DMS114 treated with DMSO at 0.1 percent for 48 hours (cell line): ENCODE results near the gene ACE.

Source experiments
- DNase-seq: peaks from one replicate; lab custom pipeline; 2025; ENCODE audit not compliant: unreplicated experiment; lab: John Stamatoyannopoulos, UW

ACE gene

DNA sequence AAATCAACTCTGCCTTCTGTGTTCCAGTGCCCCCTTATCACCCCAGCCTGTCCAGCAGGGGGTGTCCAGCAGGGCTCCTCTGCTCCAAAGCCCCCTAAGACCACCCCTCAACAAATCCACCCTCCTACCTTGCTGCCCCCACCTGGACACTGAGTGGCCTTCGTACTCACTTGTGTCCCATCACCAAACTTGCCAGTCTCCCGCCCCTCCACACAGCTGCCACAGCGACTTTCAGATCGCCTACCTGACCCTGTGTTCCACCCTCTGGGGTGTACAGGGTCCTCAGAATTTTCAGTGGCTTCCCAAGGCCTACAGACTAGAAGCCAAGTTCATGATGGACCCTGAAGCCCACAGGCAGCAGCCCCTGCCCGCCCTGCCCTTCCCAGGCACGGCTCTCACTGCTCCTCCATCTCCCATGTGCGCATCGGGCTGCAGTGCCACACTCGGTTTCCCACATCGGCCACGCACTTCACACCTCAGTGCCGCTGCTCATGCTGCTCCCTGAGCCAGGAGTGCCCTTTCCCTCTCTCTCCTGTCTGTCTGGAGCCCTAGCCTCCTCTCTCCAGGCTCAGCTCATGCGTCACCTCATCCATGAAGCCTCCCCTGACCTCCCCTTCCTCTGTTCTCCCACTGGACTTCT, 58.1 kb downstream of the ACE start:
- DNase-seq = no peak

DNA sequence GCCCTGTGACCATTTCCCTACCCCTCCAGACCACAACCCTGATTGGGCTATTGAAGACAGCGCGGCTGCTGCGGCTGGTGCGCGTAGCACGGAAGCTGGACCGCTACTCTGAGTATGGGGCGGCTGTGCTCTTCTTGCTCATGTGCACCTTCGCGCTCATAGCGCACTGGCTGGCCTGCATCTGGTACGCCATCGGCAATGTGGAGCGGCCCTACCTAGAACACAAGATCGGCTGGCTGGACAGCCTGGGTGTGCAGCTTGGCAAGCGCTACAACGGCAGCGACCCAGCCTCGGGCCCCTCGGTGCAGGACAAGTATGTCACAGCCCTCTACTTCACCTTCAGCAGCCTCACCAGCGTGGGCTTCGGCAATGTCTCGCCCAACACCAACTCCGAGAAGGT, 58.8 kb downstream of the ACE start:
- DNase-seq = no peak

DNA sequence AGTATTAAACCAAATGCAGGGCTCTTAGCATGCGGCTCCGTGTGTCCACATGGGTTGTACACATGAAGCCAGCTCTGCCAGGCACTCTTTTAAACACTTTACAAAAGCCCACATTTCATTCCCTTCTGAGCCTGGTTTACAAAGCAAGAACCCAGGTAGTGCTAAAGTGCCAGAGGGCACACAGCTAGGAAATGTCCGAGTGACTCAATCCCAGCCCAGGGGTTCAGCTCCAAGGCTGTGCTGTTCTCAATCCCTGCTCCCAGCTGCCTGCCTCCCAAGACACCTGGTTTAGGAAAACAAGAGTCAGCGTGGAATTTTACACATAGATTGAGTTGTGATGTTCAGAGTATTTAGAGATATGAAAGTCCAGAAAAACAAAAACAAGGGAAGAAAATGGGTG, 60.1 kb downstream of the ACE start:
- no peak for DNase-seq

DNA sequence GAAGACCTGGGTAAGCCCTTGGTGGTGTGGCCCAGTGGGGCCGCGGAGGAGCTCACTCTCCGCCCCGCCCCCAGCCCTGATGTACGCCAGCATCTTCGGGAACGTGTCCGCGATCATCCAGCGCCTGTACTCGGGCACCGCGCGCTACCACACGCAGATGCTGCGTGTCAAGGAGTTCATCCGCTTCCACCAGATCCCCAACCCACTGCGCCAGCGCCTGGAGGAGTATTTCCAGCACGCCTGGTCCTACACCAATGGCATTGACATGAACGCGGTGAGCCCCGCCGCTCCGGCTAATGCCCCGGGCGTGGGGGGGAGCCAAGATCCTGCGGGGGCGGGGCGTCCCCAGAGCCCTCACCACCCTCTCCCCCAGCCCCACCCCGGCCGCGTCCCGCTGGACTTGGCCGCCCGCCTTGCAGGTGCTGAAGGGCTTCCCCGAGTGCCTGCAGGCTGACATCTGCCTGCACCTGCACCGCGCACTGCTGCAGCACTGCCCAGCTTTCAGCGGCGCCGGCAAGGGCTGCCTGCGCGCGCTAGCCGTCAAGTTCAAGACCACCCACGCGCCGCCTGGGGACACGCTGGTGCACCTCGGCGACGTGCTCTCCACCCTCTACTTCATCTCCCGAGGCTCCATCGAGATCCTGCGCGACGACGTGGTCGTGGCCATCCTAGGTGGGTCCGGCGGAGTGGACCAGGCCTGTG, 61.3 kb downstream of the ACE start:
- DNase-seq = no peak

DNA sequence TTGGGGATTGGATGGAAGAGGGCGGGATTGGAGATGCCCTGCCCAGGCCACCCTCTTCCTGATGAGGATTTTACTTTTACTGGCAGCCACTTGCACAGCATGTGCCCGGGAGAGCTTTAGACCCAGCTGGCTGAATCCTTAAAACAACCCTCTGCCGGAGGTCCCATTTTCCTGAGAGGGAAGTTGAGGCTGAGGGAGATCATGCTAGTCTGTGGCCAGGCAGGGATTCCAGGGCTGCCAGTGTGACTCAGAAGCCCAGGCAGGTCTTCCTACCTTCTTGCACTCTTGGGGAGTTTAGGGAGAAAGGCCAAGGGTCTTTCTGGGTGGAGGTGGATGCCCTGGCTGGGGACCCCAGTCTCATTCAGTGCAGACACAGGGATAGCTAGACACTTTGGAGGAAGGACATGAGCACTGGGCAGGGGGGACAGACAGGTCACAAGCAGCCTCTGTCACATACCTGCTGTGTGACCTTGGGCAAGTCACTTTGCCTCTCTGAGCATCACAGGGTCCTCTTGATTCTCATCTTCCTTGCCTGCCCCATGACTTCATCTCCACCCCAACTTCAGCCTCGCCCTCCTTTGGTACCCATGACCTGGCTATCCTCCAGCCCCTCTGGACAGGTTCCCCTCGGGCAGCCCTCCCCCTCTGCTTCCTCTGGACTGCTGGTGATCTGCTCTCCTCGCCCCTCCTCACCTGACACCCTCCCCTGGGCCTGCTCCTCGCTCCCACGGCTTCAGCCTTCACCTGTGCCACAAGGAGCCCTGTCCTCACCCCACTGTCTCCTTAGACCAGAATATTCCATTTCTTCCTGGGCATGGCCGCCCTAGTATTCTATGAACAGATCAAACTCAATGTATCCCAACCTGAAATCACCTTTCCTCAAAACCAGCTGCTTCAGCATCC, 62.1 kb downstream of the ACE start:
- no peak for DNase-seq

DNA sequence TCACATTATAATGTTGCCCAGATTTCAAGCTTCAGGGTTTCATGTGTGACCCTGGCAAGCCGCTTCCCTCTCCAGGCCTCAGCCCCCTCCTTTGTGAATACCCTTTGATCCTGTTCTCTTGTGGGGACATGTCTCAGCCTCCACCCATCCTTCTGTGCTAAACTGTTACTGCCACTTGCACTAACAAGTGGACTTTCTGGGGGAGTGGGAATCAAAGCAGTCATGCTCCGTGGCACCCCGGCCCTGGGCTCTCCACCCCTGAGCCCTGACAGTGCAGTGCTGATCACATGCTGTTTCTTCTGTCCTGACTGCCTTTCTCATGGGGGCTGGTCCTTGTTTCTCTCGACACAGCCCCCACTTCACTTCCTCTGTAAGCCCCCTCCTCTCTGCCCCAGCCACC, 63.7 kb downstream of the ACE start:
- no peak for DNase-seq

DNA sequence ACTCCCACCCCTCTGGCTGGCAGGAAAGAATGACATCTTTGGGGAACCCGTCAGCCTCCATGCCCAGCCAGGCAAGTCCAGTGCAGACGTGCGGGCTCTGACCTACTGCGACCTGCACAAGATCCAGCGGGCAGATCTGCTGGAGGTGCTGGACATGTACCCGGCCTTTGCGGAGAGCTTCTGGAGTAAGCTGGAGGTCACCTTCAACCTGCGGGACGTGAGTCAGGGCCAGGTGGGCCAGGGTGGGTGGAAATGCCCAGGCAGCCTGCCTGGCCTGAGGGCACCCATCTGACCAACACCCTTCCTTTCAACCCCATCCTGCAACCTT, 65.3 kb downstream of the ACE start:
- DNase-seq = no peak

DNA sequence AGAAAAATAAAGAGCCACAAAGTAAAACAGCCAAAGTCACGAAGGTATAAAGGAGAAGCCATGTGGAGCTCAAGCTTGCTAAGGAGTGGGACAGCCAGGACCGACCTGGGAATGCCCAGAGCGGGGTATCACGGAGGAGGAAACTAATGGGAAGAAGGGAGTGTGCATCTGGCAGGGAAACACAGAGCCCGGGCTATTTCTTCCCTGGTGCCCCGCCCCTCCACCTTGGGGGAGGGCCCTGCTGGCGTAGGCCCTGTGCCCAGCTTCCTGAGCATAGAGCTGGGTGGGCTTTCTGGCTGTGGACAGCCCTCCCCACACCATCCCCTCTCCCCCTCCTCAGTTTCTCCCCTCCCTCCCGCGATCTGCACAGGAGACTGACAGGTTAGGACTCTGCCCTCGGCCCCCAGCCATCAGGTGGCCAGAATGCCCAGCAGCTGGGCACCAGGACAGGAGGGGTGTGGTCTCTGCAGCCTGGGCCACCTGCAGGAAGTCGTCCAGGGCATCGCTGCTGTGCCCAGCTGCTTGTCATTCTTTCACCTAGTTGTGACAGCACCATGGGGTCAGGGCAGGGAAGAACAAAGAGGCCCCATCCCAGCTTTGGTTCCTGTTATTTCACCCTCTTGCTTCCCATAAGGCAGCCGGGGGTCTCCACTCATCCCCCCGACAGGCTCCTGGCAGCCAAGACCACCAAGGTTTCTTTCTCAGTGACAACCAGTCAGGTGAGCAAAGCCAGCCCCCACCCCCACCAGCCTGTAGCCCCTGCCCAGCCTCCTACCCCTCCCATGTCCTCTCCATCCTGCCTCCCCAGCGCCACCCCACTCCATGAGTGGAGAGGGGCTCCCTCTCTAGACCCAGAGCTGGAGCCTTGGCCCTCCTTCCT, 66.3 kb downstream of the ACE start:
- no peak for DNase-seq

DNA sequence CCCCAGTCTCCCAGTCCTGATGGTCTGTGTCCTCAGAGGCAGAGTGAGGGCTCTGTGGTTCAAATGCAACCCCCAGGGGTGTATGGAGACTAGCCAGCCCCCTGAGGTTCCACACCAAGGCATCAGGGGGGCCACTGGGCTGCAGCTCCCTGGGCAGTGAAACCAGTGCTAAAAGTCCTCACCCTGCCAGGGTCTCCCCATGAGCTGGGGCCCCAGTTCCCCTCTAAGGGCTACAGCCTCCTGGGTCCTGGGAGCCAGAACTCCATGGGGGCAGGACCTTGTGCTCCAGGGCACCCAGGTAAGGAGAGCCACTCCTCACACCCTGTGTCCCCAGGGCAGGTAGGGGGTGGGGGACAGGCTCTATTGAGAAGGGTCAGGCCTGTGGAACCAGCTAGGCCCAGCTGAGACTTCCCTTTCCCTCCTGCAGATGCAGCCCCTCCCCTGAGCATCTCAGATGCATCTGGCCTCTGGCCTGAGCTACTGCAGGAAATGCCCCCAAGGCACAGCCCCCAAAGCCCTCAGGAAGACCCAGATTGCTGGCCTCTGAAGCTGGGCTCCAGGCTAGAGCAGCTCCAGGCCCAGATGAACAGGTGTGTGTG, 67.1 kb downstream of the ACE start:
- no peak for DNase-seq

DNA sequence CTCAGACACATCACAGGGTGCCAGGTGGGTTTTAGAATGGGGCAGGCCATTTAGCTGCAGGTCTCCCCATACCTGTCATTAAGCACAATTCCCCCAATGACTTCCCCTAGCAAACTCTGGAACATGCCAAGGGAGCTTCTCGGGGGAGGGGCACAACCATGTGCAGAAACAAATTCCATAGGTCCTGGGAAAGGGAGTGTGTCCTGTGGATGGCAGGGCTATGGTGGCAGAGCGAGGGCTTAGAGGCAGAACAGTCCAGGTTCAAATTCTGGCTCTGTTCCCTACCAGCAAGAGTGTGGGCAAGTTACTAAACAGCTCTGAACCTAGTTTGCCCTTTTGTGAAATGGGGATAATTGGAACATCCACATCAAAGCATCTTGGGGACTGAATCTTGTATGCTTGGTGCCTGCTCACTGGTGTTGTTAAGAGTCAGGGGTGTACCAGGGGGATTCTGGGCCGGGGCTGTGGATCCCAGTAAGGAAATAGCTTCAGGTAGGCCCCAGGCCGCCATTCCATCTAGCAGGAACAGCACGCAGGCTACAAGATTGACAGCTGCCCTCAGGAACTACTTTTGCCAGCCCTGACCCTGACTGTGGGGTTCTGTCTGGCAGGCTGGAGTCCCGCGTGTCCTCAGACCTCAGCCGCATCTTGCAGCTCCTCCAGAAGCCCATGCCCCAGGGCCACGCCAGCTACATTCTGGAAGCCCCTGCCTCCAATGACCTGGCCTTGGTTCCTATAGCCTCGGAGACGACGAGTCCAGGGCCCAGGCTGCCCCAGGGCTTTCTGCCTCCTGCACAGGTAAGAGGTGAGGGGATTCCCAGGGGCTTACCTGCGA, 67.8 kb downstream of the ACE start:
- DNase-seq = no peak

DNA sequence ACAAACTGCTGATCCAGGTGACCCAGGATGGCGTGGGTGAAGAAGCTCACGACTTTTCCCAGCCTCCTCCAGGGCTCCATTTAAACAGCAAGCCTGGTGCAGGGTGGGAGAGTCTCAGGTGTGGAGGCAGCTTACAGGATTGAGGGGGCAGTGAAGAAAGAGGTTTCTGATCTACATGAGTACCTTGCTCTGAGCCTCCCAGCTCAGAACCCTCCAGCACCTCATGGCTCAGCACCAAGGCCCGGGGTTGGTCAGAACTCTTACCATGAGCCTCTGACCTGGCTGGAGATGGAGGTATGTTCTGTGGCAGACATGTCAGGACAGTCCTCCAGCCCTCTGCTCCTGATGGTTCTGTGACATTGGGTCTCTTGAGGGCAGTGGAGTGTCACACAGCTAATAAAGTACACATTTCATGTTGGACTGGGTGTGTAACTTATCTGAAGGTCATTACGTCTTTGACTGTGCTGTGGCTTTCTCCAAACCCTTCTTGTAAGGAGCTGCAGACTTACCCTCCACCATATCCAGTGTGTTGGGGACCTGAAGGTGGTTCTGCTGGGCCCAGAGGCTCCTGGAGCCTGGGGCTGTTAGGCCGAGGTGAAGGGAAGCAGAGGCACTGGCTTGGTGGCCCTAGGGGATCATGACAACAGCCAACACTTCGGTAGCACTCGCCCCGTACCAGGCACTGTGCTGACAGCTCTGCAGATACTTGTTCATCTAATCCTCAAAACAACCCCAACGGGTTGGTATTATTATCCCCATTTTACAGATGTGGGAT, 69.6 kb downstream of the ACE start:
- no peak for DNase-seq

DNA sequence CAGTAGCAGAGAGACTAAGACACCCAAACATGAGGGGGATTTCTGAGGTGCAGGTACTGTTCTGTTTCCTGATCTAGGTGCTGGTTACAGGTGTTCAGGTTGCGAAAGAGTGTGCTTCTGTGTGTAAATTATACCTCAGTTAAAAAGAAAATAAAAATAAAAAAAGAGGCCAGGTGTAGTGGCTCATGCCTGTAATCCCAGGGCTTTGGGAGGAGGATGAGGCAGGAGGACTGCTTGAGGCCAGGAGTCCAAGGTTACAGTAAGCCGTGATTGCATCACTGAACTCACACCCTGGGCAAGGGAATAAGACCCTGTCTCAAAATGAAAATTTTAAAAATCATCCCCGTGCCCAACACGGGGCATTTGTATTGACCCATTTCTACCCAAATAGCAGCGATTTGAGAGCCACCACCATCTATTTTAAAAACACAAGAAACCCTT, 70.2 kb downstream of the ACE start:
- DNase-seq = no peak
